ENCODE data around the gene KSR1.

KSR1 gene

DNA sequence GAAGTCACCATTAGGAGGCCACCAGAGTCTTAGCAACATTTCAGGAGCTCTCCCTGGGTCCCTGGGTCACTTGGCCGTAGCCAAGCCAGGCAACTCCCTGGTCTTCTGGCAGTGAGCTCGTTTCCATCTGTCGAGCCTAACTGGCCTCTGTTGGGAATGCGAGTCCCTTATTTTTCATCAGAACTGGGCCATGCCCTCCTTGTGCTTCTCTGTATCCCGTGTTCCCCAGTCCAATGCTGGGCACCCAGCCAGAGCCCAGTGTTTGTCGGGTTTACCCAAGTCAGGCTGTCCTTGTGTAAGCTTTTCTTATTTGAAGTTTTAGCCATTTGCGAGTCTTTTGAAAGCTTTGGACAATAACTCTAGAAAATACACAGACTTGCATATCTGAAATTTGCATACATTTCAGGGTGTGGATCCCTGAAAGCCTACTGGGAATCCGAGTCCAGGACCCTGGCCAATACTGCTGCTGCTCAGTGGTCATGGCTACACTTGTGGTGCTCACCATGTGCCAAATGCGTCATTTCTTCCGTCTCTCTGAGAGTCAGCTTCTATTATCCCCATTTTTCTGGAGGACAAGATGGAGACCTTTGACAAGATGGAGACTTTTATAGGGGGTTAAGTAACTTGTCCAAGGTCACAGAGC lies 93.1 kb downstream of the KSR1 start:
- Histone ChIP-seq H3K36me3 (ENCODE audit: insufficient read depth) (no peaks in the 10 kb centered on the region), H4K20me1 (ENCODE audit: insufficient read depth) (0 out of 2 replicates have a peak, but pooled peaks cover 4% of the 10 kb centered on the region), H3K4me1 (ENCODE audit: low read depth, poor library complexity, severe bottlenecking) (peaks cover 36% of the 10 kb centered on the region), H3K9ac (no peak overlapping the region), H3K4me3 (IDR thresholded peaks at IDR 0.05; ENCODE audit: insufficient read depth, low read depth, low read length) (no peak overlapping the region), H3K27me3 (ENCODE audit: insufficient read depth, low read depth) (peaks cover 50% of the 10 kb centered on the region), H3K79me2 (ENCODE audit: insufficient read depth, low read depth) (no peaks in the 10 kb centered on the region), H3K4me2 (no peak overlapping the region), H3K27ac (no peak overlapping the region), H2AFZ (ENCODE audit: low read depth) (no peak overlapping the region)
- no peak for TF ChIP-seq CTCF (conservative IDR thresholded peaks at IDR 0.05; ENCODE audit: low read depth, low read length)

DNA sequence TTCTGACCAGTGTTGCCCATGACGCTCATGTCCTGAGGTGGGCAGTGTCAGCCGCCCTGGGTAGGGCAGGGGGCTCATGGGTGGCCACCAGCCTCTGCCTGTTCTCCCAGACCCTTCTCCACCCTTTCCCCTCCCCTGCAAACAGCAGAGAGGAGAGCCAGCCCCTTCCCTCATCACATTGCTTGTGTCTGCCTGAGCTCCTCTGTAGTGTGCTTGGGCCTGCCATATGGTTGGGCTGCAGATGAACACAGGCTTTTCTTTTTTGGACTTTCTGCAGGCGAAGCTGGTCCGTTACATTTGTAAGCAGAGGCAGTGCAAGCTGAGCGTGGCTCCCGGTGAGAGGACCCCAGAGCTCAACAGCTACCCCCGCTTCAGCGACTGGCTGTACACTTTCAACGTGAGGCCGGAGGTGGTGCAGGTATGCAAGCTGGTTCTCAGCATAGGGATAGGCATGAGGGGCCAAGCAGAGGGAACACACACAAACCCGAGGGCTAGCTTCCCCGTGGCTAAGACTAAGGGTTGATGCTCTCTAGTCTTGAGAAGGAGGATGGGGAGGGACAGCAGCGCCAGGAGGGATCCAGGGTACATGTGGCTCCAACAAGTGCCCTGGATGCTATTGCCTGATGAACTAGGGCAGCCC lies 94.2 kb downstream of the KSR1 start:
- Histone ChIP-seq H3K4me1 (ENCODE audit: low read depth, poor library complexity, severe bottlenecking) (peaks cover 26% of the 10 kb centered on the region), H3K9ac (no peak overlapping the region)

GRCh38 chr17:27550974-27551505 lies 94.8 kb downstream of the KSR1 start:
- H3K4me3 ChIP-seq (IDR thresholded peaks at IDR 0.05; ENCODE audit: insufficient read depth, low read depth, low read length), result no peak overlapping the region
- no peak overlapping the region for H3K4me2 ChIP-seq

More for the DNA sequence above, 94.2 kb downstream of the KSR1 start:
- H3K36me3 ChIP-seq (ENCODE audit: insufficient read depth), result no peaks in the 10 kb centered on the region
- no peak overlapping the region for H3K4me3 ChIP-seq (IDR thresholded peaks at IDR 0.05; ENCODE audit: insufficient read depth, low read depth, low read length)
- no peaks in the 10 kb centered on the region for H3K79me2 ChIP-seq (ENCODE audit: insufficient read depth, low read depth)
- TF ChIP-seq CTCF (conservative IDR thresholded peaks at IDR 0.05; ENCODE audit: low read depth, low read length), result no peak
- H3K27me3 ChIP-seq (ENCODE audit: insufficient read depth, low read depth), result peaks cover 45% of the 10 kb centered on the region
- H3K4me2 ChIP-seq, result no peak overlapping the region
- H4K20me1 ChIP-seq (ENCODE audit: insufficient read depth), result 0 out of 2 replicates have a peak, but pooled peaks cover 1% of the 10 kb centered on the region
- no peak overlapping the region for H2AFZ ChIP-seq (ENCODE audit: low read depth)
- H3K27ac ChIP-seq, result no peak overlapping the region

GRCh38 chr17:27551701-27552248 lies 95.5 kb downstream of the KSR1 start:
- Histone ChIP-seq H4K20me1 (ENCODE audit: insufficient read depth) (no peaks in the 10 kb centered on the region), H3K9ac (no peak overlapping the region), H3K4me1 (ENCODE audit: low read depth, poor library complexity, severe bottlenecking) (peaks cover 12% of the 10 kb centered on the region), H3K79me2 (ENCODE audit: insufficient read depth, low read depth) (no peaks in the 10 kb centered on the region), H2AFZ (ENCODE audit: low read depth) (no peak overlapping the region), H3K4me2 (no peak overlapping the region), H3K27me3 (ENCODE audit: insufficient read depth, low read depth) (peaks cover 32% of the 10 kb centered on the region), H3K4me3 (IDR thresholded peaks at IDR 0.05; ENCODE audit: insufficient read depth, low read depth, low read length) (no peak overlapping the region), H3K36me3 (ENCODE audit: insufficient read depth) (no peaks in the 10 kb centered on the region), H3K27ac (no peak overlapping the region)
- no peak for TF ChIP-seq CTCF (conservative IDR thresholded peaks at IDR 0.05; ENCODE audit: low read depth, low read length)

More at GRCh38 chr17:27550974-27551505, 94.8 kb downstream of the KSR1 start:
- Histone ChIP-seq H3K27ac (no peak overlapping the region), H4K20me1 (ENCODE audit: insufficient read depth) (no peaks in the 10 kb centered on the region), H3K79me2 (ENCODE audit: insufficient read depth, low read depth) (no peaks in the 10 kb centered on the region), H3K27me3 (ENCODE audit: insufficient read depth, low read depth) (peaks cover 39% of the 10 kb centered on the region), H2AFZ (ENCODE audit: low read depth) (no peak overlapping the region), H3K4me1 (ENCODE audit: low read depth, poor library complexity, severe bottlenecking) (peaks cover 19% of the 10 kb centered on the region), H3K36me3 (ENCODE audit: insufficient read depth) (no peaks in the 10 kb centered on the region), H3K9ac (no peak overlapping the region)
- TF ChIP-seq CTCF (conservative IDR thresholded peaks at IDR 0.05; ENCODE audit: low read depth, low read length), result no peak
